ENCODE results near the gene FUT9.

- no peak for TF ChIP-seq ZNF350 (CRISPR knock-in tag; IDR thresholded peaks at IDR 0.05; ENCODE audit: borderline replicate concordance, low read depth)
- no peak for TF ChIP-seq RBM39 (IDR thresholded peaks at IDR 0.05; ENCODE audit: low read depth, low read length, poor library complexity, severe bottlenecking)
- no peak for TF ChIP-seq MYNN (CRISPR knock-in tag; IDR thresholded peaks at IDR 0.05; ENCODE audit: low read depth)
- TF ChIP-seq ZNF782 (CRISPR knock-in tag; IDR thresholded peaks at IDR 0.05; ENCODE audit: borderline replicate concordance): no peak
- no peak for TF ChIP-seq ZNF251 (CRISPR knock-in tag; IDR thresholded peaks at IDR 0.05)
- TF ChIP-seq ZBTB4 (CRISPR knock-in tag; IDR thresholded peaks at IDR 0.05; ENCODE audit: borderline replicate concordance): no peak
- TF ChIP-seq SP1 (IDR thresholded peaks at IDR 0.05): no peak
- no peak for TF ChIP-seq SP1 (CRISPR knock-in tag; IDR thresholded peaks at IDR 0.05)
- no peak for TF ChIP-seq CTCF (CRISPR knock-in tag; IDR thresholded peaks at IDR 0.05)
- no peak for TF ChIP-seq CEBPB (IDR thresholded peaks at IDR 0.05; ENCODE audit: borderline replicate concordance, low read depth, low read length)
- TF ChIP-seq MAFG (CRISPR knock-in tag; IDR thresholded peaks at IDR 0.05): no peak
- TF ChIP-seq FOXM1 (CRISPR knock-in tag; IDR thresholded peaks at IDR 0.05): no peak
These were observed 136.4 kb downstream of the FUT9 start for GRCh38 chr6:96152114-96152708.
